Measurements from ENCODE around the gene SLC13A5. TPM values are rescaled to one million over a fixed set of nuclear protein-coding genes. Genes with fewer than 3 reads are reported as not detected.
"Not testable (repeated sequence)": the region's sequence is repeated elsewhere in the genome, so short reads cannot be mapped to it uniquely, and the experiment has no call there.

SLC13A5 gene
- total RNA-seq, 4 donors from 2014 or later = 0.25 TPM; not detected in 3

GRCh38 chr17:6696906-6697305 is 16.3 kb downstream of the SLC13A5 start:
- ATAC-seq (ENCODE audit: low FRiP score) (no peak), DNase-seq (ENCODE audit: low spot score) (no peak)
- TF ChIP-seq CTCF (IDR thresholded peaks at IDR 0.05) = no peak

GRCh38 chr17:6695565-6695964 is 17.6 kb downstream of the SLC13A5 start:
- no peak for ATAC-seq (ENCODE audit: low FRiP score)

GRCh38 chr17:6695051-6695450 is 18.1 kb downstream of the SLC13A5 start:
- no peak for ATAC-seq (ENCODE audit: low FRiP score)

More at GRCh38 chr17:6695565-6695964, 17.6 kb downstream of the SLC13A5 start:
- no peak for TF ChIP-seq CTCF (IDR thresholded peaks at IDR 0.05)
- DNase-seq (ENCODE audit: low spot score) = no peak

GRCh38 chr17:6691958-6692357 is 21.2 kb downstream of the SLC13A5 start:
- DNase-seq (ENCODE audit: low spot score) = not testable (repeated sequence)

More at GRCh38 chr17:6695051-6695450, 18.1 kb downstream of the SLC13A5 start:
- TF ChIP-seq CTCF (IDR thresholded peaks at IDR 0.05) = no peak
- no peak for DNase-seq (ENCODE audit: low spot score)

GRCh38 chr17:6691546-6691945 is 21.6 kb downstream of the SLC13A5 start:
- ATAC-seq (ENCODE audit: low FRiP score) = no peak

More at GRCh38 chr17:6691958-6692357, 21.2 kb downstream of the SLC13A5 start:
- not testable (repeated sequence) for ATAC-seq (ENCODE audit: low FRiP score)

GRCh38 chr17:6690641-6691040 is 22.5 kb downstream of the SLC13A5 start:
- ATAC-seq (ENCODE audit: low FRiP score) (no peak), DNase-seq (ENCODE audit: low spot score) (no peak)
- TF ChIP-seq CTCF (IDR thresholded peaks at IDR 0.05) = no peak

More at GRCh38 chr17:6691546-6691945, 21.6 kb downstream of the SLC13A5 start:
- no peak for TF ChIP-seq CTCF (IDR thresholded peaks at IDR 0.05)
- no peak for DNase-seq (ENCODE audit: low spot score)

GRCh38 chr17:6688944-6689343 is 24.2 kb downstream of the SLC13A5 start:
- ATAC-seq (ENCODE audit: low FRiP score) (no peak), DNase-seq (ENCODE audit: low spot score) (no peak)

More at GRCh38 chr17:6688944-6689343, 24.2 kb downstream of the SLC13A5 start:
- TF ChIP-seq CTCF (IDR thresholded peaks at IDR 0.05) = no peak
